Glutamatergic neuron (in vitro differentiated cells): ENCODE measurements around the gene SCN11A. TPM values are rescaled to one million over a fixed set of nuclear protein-coding genes. Genes with fewer than 3 reads are reported as not detected.

Experiments used
- DNase-seq: peaks from one replicate; pipeline ENCODE4 v3.0.0; 2022
- H3K27ac Mint-ChIP-seq: one replicate; pipeline ENCODE4 v1.8.0; 2020; ENCODE audit warnings: mild to moderate bottlenecking, mixed read lengths, inconsistent platforms; ENCODE audit not compliant: unreplicated experiment
- H3K27me3 Mint-ChIP-seq: one replicate; pipeline ENCODE4 v1.8.0; 2020; ENCODE audit warnings: mild to moderate bottlenecking, moderate library complexity, mixed read lengths, inconsistent platforms; ENCODE audit not compliant: unreplicated experiment
- H3K36me3 Mint-ChIP-seq: one replicate; pipeline ENCODE4 v1.8.0; 2020; ENCODE audit warnings: mild to moderate bottlenecking, mixed read lengths, inconsistent platforms; ENCODE audit not compliant: unreplicated experiment
- H3K4me1 Mint-ChIP-seq: one replicate; pipeline ENCODE4 v1.8.0; 2020; ENCODE audit warnings: mild to moderate bottlenecking, low read depth, mixed read lengths, inconsistent platforms; ENCODE audit not compliant: unreplicated experiment
- H3K4me3 Mint-ChIP-seq: one replicate; pipeline ENCODE4 v1.8.0; 2020; ENCODE audit warnings: mild to moderate bottlenecking, mixed read lengths, inconsistent platforms; ENCODE audit not compliant: unreplicated experiment
- H3K9me3 Mint-ChIP-seq: one replicate; pipeline ENCODE4 v1.8.0; 2020; ENCODE audit warnings: mild to moderate bottlenecking, moderate library complexity, mixed read lengths, inconsistent platforms; ENCODE audit not compliant: unreplicated experiment
- CTCF ChIP-seq: fragments of 200-600 bp; sonication (generic); IDR thresholded peaks from one replicate; pipeline ENCODE4 v1.5.0; 2021; ENCODE audit not compliant: partially characterized antibody, unreplicated experiment
- long read RNA-seq: library from polyadenylated mRNA; unstranded; transcript quantifications from one replicate; pipeline ENCODE4 v2.0.0, GENCODE V29; 2020; ENCODE audit not compliant: unreplicated experiment
- total RNA-seq: library from RNA; stranded (reverse); fragmentation: NEBNext Ultra II Directional; extraction: Animal tissue kit (Norgen Biotek cat#: 25700); gene quantifications from one replicate; pipeline ENCODE4 v1.2.1, GENCODE V29; 2021; ENCODE audit not compliant: unreplicated experiment

Gene SCN11A
- 0.78 TPM for total RNA-seq
- long read RNA-seq, result 0 reads

DNA sequence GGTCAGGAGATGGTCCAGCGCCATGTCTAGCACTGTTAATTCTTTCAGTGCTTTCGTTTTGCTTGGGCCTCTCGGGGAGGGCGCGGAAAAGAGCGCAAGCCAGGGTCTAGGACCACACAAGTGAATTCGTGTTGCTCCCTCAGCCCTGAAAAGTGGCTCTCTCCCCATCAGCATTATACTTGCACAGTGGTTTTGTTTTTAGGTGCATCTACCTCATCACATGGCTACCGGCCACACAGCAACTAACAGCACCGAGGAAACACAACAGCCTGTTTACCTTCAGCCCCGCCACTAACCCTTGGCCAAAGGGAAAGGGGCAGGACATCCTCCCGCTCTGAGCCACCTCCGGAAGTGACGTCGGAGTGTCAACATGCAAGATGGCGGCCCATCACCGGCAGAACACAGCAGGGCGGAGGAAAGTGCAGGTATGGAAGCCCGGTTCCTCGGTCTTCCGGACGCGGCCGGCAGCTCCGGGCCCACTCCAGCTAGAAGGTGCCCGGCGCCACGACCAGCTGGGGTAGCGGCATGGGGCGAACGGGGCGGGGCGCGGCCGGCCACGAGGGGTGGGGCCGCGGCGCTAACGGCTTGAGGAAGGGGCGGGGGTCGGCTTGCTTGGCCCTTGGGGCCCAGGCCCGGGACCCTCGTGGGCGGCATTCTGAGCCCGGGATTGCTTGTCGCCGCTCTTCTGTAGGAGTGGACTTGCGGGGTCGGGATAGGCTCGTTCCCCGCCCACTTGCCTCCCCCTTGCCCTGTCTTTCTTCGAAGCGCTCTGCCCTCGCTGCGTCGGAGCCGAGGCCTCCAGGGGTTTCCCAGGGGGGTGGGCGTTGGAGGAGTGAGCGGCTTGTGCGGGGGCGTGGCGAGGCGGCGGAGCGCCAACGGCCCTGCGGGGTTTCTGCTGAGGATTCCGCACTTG is at the start of gene SCN11A, which contains the start of gene WDR48:
Gene SCN11A, minus strand, starts transcription at position 296 of the 913 bp plus-strand sequence. CDS start 101,582 bp downstream, outside the sequence.
Gene WDR48, plus strand, starts transcription at position 368 of the 913 bp plus-strand sequence. Its CDS starts 10 bp downstream, at position 378.
- peak within 1 kb of the TSS; percentile 97 for H3K27ac Mint-ChIP-seq
- peak within 1 kb of the TSS; percentile 98 for H3K4me3 Mint-ChIP-seq
- H3K36me3 Mint-ChIP-seq, result no peaks in the 10 kb centered on the region
- peak; percentile 91 for DNase-seq
- TF ChIP-seq CTCF, result no peak
- H3K9me3 Mint-ChIP-seq, result peaks cover 5% of the 10 kb centered on the region
- H3K27me3 Mint-ChIP-seq, result peaks cover 3% of the 10 kb centered on the region
- H3K4me1 Mint-ChIP-seq, result peaks cover 8% of the 10 kb centered on the region

DNA sequence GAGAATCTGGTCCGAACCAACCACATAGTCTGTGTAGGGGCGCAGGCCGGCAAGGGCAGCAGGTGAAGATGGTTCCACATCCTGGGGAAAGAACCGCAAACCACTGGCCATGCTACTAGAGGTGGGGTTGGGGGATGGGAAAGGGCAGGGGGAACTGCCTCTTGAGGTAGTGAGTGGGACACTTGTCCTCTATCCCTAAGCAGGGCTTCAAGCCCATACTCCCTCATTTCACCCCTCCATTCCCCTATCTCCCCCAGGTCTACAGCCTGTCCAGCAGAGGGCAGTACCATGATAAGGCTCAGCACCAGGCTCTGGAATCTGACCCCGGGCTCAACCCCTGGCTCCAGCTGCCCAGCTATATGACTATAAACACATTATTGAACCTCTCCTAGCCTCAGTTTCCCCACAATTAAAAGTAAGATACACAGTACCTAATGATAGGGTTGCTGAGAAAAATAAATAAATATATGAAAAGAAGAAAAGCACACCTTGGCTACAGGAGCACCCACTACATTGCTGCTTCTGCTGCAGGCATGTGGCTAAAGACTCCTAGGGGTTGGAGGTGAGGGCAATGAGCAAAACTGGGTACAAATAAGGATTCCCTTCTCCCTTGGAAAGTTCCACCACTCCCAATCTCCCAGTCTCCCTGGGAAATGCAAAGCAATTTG is 49.4 kb upstream of the SCN11A start:
- Mint-ChIP-seq H3K4me3 (no peak overlapping the region), H3K27me3 (peaks cover 5% of the 10 kb centered on the region), H3K9me3 (peaks cover 5% of the 10 kb centered on the region), H3K4me1 (peaks cover 10% of the 10 kb centered on the region), H3K27ac (no peak overlapping the region), H3K36me3 (no peaks in the 10 kb centered on the region)
- peak; percentile 66 for TF ChIP-seq CTCF
- peak; percentile 50 for DNase-seq

- TF ChIP-seq CTCF, result no peak
- peaks cover 4% of the 10 kb centered on the region for H3K4me1 Mint-ChIP-seq
- no peaks in the 10 kb centered on the region for H3K9me3 Mint-ChIP-seq
- no peak for DNase-seq
- no peak overlapping the region for H3K27ac Mint-ChIP-seq
- no peak overlapping the region for H3K4me3 Mint-ChIP-seq
- H3K27me3 Mint-ChIP-seq, result peaks cover 3% of the 10 kb centered on the region
- no peaks in the 10 kb centered on the region for H3K36me3 Mint-ChIP-seq
Observed at GRCh38 chr3:39100500-39100886, 48.7 kb upstream of the SCN11A start.

GRCh38 chr3:39099738-39100499 is 48.2 kb upstream of the SCN11A start:
- peaks cover 3% of the 10 kb centered on the region for H3K27me3 Mint-ChIP-seq
- no peak overlapping the region for H3K27ac Mint-ChIP-seq
- no peaks in the 10 kb centered on the region for H3K36me3 Mint-ChIP-seq
- no peak overlapping the region for H3K4me3 Mint-ChIP-seq
- no peaks in the 10 kb centered on the region for H3K9me3 Mint-ChIP-seq
- H3K4me1 Mint-ChIP-seq, result peaks cover 4% of the 10 kb centered on the region
- no peak for TF ChIP-seq CTCF
- no peak for DNase-seq
